GM21390 (cell line): ENCODE measurements around the gene NPEPL1.
"Not testable (repeated sequence)": the region's sequence is repeated elsewhere in the genome, so short reads cannot be mapped to it uniquely, and the experiment has no call there.

Experiments
- ATAC-seq: cut with Tn5 transposase; IDR thresholded peaks from one replicate; pipeline ENCODE4 v1.9.1; 2021; ENCODE audit not compliant: unreplicated experiment

Gene NPEPL1

DNA sequence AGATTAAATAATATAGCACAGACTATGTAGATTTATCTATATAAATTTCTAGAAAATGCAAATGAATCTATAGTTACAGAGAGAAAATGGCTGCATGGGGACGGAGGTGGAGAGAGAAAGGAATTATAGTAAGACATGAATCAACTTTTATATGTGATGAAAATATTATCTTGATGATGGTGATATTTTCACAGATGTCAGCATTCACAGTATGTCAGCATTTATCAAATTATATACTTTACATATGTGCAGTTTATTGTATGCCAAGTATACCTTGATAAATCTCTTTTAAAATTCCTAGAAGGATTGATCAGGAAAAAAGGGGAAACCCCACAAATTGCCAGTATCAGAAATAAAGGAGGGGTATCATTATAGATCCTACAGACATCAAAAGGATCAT is 44.6 kb downstream of the NPEPL1 start:
- ATAC-seq, result no peak

DNA sequence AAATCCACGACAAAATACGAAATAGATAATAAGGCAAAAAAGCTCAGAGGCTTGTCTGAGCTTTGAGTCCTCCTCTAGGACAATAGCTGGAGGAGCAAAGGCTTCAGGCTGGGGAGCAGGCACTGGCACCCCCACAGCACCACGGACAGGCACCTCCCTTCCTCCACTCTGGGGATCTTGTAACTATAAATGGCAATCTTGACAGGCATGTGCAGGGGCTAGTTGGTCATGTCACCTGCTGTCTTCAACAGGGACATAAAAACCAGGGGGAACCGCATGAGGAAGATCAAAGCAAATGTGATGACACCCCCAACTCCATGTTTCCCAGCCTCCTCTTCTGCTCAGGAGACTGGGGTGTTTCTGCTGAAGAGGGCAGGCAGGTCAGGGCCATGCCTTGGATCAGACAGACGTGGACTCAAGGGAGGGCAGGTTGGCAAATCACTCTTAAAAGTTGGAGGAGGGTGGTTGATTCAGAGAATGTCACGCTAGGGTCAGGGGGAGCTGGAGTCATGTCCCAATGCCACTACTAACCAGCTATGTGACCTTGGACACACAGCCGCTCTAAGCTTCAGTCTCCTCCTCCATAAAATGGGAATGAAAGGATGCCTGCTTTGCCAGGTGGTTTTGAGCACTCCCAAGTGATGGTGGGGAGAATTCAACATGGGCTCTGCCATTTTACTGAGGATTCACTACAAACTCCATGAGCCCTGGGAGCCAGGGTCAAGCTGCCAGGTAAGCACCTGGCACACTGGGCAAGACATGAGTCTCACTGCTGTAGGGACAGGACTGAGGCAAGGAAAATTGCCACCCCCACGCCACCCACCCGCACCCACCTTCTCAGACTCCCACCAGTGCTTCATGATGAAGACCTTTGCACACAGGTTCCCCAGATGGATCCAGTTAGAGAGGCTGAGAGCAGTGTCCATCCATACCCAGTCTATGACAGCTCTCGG is 48.0 kb downstream of the NPEPL1 start:
- ATAC-seq, result no peak

DNA sequence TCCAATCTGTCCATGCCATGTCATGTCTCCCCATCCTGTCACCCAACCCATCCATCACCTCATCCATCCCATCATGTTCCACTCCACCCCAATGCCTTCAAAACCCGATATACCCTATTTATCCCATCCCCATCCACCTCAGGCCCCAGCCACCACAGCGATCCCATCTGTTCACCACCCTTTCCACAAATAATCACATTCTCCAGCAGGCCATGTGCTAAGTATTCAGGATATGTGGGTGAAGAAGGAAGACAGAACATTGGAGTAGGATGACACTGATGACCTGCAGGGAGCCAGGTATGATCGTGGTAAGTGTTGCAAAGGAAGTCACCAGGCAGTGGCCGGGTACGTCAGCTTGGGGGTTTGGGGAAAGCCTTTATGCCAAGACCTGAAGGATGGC is 48.8 kb downstream of the NPEPL1 start:
- no peak for ATAC-seq

DNA sequence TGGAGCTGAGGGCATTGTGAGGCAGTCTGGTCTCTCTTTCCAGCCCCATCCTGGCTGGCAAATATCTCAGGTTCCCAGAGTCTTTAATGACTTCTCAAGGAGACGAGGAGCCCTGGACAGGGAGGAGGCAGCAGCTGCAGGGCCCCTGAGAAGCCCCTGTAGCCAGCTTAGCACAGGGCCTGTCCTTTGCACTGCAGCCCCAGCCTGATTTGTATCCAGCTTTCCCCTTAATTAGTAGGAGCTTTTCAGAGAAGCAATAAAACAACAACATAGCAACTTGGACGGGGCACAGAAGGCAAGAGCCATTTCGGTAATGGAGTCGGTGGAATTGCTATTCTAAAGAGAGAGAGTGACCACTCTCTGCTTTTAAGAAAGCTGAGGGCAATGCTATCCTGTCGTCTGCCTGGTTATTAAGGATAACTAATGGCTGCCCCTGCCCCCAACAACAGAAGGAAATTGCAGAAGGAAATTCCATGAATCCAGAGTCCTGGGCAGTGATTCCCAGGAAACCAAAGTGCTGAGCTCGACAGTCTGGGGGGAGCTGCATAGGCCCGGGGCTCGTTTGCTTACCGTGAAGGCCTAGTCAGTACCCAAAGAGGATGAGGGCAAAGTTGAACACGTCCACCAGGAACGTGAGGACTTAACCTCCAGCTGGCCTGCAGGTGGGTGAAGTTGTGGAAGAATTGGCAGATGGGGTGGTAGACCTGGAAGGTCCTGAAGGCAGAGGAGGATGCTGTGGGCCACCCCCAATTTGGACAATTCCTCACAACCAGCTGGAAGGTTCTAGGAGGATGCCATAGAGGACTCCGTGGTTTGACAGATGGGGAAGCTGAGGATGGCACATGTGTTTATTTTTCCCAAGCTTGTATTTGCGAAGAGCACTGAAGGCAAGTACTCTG is 50.3 kb downstream of the NPEPL1 start:
- no peak for ATAC-seq

DNA sequence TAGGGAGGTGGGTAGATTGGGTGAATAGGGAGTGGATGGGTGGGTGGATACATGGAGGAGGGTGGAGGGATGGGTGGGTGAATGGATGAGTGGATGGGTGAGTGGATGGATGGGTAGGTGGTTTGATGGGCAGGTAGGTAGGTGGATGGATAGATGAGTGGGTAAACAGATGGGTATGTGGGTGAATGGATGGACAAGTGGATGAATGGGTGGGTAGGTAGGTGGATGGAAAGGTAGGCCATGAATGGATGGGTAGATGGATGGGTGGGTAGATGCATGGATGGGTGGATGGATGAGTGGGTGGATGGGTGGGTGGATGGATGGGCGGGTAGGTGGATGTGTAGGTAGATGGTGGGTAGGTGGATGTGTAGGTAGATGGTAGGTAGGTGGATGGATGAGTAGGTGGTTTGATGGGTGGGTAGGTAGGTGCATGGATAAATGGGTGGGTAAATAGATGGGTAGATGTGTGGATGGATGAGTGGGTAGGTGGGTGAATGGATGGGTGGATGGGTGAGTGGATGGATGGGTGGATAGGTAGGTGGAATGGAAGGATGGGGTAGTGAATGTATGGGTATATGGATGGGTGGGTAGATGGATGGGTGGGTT is 51.4 kb downstream of the NPEPL1 start:
- ATAC-seq, result no peak

DNA sequence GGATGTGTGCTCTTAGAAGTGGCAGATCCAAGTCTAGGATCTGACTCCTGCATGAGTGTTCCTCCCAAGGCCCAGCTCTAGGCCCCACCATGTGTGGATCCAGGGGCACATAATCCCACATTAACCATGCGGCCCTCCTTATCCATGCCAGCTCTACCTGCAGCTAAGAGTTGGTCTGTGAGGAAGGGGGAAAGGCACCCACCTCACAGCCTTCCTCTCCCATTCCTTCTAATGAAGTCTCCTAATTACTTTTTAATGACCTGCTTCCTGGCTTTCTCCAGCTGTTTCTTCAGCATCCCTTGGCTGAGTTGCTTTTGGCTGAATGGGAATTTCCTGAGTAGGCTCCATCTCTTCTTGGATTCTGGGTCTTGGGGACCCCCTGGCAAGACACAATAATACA is 52.2 kb downstream of the NPEPL1 start:
- ATAC-seq, result no peak

DNA sequence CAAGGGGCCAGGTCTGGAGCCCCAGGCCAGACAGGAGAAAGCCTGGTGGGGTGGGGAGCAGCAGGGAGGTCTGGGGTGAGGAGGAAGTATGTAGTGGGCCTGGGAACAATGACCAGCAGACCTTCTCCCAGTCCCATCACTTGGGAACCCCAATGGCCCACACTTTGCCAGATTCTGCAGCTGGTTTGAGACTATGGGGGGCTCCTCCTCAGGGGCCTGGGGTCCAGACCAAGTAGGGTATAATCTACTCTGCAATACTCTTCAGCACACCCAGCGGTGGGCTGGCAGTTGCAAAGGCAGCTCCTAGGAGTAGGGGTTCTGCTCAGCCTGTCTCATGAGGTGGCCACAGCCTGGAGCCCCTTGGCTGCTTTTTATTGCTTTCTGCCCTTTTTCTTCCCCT is 52.8 kb downstream of the NPEPL1 start:
- ATAC-seq, result no peak

DNA sequence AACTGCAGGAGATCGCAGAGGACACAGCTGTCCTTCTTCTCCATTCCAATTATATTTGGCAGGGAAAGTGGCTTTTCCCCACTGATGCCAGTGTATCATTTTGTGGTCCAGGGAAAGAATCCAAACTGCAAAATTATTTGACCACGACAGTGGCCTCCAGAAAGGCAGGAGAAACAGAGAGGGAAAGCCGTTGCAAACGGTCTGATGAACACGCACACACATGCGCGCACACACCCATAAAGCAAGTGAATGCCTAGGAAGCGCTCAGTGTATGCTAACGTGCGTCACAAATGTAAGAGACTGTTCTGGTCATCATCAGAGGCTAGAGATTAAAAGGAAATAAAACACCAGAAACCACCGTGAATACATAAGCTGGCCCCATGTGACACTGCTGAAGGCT is 54.0 kb downstream of the NPEPL1 start:
- ATAC-seq, result no peak

DNA sequence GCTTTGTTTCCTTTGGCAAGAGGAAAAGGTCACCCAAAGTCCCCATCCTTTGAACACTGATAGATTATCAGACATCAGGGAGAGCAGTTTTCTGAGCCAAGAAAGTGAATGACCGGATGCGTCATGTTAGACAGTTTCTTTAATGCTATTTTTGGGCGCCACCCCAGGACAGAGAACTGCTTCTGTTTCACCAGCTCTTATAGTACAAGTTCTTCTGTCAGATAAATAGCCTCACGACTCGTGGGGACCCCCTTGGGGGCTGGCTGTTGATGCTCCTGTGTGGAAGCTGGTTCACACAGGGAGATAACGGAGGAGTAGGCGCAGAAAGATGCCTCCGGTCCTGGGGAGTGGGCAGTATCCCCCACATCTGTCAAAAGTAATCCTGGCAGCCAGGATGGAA is 54.6 kb downstream of the NPEPL1 start:
- no peak for ATAC-seq

DNA sequence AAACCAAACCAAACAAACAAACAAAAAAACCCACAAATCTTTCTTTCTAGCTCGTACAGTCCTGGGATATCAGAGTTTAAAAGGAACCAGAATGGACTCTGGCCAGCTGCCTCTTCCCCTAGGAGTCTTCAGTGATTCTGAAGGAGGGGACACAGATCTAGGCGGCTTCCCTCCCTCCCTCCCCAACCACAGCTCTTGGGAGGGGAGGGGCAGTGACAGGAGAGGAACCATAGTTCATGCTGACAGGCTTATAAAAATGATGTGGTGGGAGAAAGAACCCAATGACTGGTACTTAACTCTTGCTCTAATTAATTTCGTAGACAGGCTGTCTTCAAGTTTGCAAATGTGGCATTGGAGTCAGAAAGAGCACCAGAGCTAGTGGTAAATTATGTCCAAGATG is 56.0 kb downstream of the NPEPL1 start:
- ATAC-seq, result no peak

DNA sequence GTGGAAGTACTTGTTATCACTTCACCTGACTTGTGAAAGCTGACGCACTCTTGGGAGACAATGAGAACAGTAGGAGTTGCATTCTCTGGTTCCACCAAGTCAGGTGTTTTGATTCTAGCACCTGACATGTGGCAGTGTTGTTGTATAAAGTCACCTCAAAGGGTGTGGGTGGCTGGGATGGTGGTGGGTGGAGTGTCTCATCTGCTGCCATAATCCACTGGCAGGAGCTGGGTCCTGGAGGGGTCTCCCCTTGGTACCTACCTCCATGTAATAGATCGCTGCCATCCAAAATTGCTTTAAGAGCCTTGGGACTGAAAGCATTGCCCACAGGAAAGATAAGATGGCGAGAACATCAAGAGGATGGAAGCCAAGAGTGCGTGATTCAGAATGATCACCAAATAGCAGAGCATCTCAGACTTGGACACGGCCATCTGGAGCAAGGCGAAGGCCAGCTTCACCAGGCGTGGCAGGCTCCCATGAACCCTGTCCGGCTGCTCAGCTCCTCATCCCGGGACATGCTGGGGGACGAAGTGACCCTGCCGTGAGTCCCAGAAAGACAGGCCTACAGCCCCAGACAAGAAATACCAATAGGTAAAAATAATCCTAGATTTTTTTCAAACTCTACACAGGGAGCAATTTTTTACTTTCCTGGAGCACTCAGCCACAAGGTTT is 56.6 kb downstream of the NPEPL1 start:
- ATAC-seq, result no peak

DNA sequence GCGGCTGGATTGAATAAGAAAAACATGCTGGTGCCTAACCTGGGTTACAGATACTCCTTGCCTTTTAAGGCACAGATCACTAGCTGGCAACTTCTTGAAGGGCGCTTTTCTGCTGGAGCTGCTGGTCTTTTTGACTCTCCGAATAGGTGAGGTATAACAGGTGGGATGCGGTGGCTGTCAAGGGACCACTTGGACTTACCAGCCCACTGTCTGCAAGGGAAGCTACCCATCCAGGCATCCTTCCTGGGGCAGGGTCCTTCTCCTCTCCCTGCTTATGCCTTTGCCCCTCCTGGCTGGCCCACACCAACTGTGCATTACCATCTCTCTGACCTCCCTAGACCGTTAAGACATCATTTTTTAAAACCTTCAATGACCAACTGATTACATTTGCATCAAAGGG is 57.4 kb downstream of the NPEPL1 start:
- ATAC-seq, result no peak

DNA sequence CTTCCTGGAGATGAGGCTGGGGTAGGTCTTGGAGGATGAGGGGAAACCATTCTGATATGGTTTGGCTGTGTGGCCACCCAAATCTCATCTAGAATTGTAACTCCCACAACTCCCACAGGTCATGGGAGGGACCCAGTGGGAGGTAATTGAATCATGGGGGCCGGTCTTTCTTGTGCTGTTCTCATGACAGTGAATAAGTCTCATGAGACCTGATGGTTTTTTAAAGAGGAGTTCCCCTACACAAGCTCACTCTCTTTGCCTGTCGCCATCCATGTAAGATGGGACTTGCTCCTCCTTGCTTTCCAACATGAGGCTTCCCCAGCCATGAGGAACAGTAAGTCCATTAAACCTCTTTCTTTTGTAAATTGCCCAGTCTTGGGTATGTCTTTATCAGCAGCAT is 58.1 kb downstream of the NPEPL1 start:
- not testable (repeated sequence) for ATAC-seq

DNA sequence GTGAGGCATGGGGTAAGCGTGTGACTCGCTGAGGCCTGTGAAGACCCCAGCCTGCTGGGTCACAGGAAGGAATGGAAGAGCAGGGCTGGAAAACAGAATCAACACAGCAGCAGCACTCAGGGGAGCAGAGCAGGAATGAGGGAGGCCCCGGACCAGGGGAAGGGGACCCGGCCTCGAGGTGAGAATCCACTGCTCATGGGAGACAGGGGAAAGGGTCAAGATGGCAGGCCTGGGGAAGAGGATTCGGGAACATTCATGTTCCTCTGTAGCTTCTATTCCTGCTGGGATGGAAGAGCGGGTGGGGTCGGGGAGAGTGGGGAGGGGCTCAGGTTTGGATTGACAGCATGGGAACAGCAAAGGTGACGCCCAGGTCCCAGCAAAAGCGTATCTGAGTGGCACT is 59.4 kb downstream of the NPEPL1 start:
- ATAC-seq, result no peak

DNA sequence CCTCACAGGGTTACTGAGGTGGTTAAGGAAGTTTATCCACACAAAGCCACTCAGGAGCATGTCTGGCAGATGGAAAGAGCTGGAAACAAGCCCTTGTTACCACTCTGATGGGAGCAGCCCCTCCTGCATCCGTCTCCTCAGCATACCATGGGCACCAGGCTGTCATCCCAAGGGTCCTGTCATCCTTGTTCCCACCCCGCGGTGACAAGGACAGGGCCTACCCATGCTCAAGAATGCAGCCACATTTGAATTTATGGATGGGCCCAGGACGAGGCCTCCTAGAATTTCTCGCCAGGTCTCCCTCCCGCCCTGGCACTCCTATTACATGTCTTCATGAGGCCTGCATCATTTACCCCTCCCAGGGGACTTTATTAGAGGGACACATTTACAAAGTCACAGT is 60.0 kb downstream of the NPEPL1 start:
- no peak for ATAC-seq

DNA sequence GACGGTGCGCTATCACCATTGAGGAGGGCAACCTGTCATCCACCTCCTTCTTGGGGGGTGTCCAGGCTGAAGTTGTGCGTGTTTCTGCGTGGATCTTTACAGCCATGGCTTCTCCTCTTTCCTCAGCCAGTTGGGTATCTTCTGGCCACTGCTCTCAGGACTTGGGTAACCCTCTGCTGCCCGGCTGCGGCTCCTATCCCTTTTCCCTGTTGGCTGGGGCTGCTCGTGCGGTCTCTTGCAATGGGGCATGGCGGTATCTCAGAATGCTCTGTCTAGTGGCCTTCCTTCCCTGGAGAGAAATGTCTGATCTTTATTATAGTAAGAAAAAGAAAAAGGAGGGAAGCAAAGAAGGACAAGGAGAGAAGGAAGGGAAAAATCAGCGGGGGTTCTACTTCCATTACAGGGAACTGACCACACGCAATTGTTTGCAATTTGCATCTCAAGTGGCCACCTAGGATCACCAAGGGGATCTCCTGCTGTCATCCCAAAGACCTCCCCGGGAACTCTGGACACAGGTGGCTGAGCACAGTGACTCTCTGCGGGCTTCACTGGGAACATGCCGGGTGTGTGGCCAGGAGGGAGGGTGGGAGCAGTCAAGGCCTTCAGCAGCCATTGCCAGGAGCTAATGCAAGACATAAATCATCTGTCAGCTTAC is 60.8 kb downstream of the NPEPL1 start:
- ATAC-seq, result no peak

DNA sequence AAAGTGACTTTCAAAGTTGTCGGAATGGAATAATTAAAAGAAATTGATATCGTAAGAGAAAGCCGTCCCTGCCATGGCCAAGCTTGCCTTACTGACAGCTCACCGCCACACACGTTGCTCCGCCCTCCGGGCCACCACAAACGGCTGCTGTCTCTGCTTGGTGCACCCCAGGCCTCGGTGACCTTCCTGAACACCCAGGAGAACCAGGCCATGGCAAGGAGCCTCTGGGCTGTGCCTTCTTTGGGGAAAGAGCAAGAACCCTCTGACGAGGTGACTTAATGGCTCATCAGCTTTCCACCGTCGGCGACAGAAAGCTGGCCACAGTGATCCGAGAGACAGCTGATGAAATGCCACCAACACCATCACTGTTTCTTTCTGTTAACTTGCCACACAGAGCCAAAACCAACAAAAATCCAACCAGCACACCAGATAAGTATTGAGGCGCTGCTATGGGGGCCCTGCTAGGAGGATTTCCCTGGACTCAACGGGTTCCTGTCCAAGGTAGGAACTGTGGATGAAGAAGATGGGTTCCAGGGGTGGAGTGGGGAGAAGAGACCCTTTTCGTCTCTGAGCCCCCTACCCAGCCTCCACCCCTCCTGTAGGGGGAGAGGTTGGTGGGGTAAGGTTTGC is 61.4 kb downstream of the NPEPL1 start:
- no peak for ATAC-seq

DNA sequence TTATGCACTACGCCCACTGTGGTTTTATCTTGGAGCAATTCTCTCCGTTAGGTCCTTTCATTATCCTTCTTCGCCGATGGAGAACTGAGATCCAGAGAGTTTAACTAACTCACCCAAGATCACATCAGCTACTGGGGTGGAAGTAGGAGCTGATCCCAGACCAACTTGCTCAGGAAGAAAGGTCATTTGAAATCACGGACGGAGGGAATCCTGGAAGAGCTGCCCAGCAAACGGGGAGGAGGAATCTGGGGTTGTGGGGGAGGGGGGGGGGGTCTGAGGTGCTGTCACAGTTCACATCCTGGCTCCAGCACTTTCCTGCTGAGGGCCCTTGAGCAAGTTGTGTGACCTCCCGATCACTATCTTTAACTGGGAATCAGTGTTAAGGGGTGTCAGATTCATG is 62.0 kb downstream of the NPEPL1 start:
- ATAC-seq, result no peak

DNA sequence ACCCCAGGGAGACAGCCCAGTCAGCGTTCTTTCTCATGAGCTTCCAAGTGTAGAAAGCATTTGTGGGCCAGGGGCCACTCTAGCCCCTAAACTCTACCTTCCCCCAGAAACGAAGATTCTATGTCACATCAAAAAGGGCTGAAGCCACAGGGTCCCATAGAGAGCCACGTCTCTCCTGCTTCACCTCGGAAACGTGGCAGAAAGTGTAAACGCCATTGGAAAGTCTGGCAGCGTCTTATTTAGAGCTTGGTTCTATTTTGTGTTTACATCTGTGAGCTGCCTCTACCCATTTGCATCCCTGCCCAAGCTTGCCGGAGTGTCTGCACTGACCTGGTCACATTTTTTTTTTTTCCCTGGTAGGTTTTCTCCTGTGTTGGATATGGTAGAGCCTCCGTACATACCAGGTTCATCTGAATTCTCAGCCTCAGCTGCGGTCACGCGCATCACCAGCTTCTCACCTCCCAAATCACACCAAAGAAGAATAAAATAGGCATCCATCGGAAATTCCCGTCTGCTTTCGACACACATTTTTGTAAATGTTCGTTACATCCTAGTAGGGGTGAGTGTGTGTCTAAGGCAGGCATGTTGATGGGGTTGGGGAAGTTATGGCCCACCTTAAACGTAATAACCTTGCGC is 62.6 kb downstream of the NPEPL1 start:
- no peak for ATAC-seq
